ENCODE measurements around the gene DEPDC1B. TPM values are rescaled to one million over a fixed set of nuclear protein-coding genes. Genes with fewer than 3 reads are reported as not detected.
"Not testable (repeated sequence)": the region's sequence is repeated elsewhere in the genome, so short reads cannot be mapped to it uniquely, and the experiment has no call there.

The DEPDC1B gene
- total RNA-seq, 1 experiment from 2014 or later, result 35.0 TPM

DNA sequence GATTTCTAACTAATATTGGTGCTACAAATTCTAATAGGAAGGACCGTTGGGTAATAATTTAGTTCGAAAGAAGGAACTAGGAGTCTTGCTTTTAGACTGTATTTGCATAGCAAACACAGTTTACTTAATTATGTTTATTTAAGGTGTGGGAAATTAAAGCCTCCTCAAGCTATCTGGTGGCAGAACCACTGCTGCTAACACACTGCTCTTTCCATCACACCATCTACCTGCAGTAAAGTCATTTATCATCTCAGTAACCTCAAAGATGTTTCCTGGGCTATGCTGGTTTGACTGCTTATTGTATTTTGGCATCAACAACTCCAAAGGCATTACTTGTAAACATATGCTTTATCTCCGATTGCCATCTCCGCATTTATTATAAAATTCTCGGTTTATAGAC lies 114.3 kb downstream of the DEPDC1B start:
- DNase-seq (ENCODE audit: low spot score), result no peak

DNA sequence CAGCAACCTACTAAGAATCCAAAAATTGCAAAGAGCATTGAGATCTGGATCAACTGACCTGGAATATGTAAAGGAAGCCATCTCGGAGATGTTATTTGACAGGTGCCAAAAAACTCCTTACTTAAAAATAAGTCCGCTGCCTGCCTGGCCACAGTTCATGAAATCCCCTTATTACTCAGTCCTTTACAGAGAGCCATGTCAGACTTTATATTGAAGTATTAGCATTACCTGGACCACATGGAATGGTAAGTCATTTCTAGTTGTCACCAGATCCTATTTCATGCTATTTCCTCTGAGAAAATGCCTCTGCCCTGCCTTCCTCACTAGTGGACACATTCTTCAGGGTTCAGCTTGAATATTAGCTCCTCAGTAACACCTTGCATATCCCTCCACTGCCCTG lies 115.7 kb downstream of the DEPDC1B start:
- no peak for DNase-seq (ENCODE audit: low spot score)

DNA sequence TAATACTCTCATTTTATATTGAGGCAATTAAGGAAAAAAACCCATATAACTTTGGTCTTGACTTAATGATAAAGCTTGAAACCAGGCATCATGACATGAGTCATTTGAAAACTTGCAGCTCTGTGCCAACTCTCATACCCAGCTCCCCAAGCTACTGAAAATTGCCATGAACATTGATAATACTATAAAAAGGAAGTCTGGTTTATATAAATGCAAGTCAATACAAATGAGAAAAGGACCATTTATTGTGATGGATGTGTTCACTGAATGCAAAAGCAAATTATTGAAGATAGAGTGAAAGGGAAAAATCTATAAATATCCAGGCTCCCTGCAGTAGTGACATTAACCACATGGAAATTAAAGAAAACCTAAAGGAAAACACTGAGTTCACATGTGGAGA lies 116.3 kb downstream of the DEPDC1B start:
- no peak for DNase-seq (ENCODE audit: low spot score)

DNA sequence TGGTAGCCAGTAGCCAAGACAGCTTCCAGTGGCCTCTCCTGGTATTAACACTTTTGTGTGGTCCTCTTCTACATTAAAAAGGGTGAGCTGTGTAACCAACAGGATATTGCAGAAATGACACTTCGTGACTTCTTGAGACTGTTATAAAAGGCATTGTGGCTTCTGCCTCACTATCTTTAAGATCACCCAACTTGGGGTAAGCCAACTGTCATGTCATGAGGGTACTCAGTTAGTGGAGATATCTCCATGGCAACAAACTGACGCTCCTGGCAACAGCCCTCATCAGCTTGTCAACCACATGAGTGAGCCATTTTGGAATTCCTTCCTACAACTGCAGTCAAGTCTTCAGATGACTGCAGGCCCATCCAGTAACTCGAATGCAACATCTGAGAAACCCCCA lies 121.7 kb downstream of the DEPDC1B start:
- DNase-seq (ENCODE audit: low spot score), result no peak

DNA sequence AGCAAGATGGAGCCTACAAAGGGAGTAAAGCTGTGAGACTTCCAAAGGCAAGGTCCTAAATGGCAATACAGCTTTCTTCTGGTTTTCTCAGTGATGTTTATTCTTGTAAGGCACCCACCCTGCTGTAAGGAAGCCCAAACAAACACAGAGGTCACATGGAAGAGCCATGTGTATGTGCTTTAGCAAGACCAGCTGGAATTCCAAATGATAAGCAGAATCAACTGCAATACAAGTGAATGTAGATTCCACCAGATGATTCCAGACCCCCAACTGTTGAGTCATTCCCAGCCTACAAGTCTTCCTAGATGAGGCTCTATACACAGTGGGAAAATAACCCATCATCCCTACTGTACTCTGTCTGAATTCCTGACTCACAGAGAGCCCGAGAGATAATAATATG lies 122.8 kb downstream of the DEPDC1B start:
- DNase-seq (ENCODE audit: low spot score), result no peak

DNA sequence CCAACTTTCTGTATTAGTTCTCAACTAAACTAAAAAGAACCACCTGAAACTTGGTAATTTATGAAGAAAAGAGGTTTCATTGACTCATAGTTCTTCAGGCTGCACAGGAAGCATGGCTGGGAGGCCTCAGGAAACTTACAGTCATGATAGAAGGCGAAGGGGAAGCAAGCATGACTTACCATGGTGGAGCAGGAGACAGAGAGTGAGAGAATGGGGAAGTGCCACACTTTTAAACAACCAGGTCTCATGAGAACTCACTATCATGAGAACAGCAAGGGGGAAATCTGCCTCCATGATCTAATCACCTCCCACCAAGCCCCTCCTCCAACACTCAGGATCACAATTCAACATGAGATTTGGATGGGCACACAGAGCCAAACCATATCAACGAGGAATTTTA lies 123.5 kb downstream of the DEPDC1B start:
- no peak for DNase-seq (ENCODE audit: low spot score)

DNA sequence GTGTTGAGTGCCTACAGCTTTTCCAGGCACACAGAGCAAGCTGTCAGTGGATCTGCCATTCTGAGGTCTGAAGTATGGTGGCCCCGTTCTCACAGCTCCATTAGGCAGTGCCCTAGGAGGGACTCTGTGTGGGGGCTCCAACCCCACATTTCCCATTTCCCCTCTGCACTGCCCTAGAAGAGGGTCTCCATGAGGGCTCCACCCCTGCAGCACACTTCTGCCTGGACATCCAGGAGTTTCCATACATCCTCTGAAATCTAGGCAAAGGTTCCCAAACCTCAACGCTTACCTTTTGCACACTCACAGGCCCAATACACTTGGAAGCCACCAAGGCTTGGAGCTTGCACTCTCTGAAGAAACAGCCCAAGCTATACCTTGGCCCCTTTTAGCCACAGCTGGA lies 131.3 kb downstream of the DEPDC1B start:
- no peak for DNase-seq (ENCODE audit: low spot score)

DNA sequence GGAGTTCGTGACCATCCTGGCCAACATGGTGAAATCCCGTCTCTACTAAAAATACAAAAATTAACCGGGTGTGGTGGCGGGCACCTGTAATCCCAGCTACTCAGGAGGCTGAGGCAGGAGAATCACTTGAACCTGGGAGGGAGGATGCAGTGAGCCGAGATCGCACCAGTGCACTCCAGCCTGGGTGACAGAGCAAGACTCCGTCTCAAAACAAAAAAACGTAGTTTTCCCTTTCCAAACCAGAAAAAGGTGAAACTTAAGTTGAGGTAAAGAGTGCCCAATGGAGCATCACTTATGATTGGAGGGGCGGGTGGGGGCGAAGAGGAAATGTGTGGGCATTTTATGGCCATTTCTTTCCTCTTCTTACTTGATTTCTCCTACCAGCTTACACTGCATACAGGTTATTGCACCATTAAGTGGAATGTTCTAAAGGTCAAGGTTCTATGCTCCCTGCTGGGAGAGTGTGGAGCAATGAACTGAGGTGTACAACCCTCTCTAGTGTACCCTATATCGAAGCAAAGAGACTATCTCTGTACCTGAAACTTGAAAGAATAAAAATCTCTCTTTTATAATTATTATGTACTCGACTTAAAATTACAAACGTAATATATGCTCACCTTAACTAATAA lies 136.2 kb downstream of the DEPDC1B start:
- DNase-seq (ENCODE audit: low spot score), result no peak

DNA sequence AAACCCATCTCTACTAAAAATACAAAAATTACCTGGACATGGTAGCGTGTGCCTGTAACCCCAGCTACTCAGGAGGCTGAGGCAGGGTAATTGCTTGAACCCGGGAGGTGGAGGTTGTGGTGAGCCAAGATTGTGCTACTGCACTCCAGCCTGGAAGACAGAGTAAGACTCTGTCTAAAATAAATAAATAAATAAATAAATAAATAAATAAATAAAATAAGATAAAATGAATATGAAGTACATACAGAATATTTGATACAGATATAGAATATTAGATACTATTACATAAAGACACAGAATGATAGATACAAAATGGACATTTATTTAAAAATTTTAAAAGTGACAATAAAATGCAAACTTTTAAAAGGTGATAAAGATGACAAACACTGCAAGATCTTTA lies 146.7 kb downstream of the DEPDC1B start:
- DNase-seq (ENCODE audit: low spot score), result not testable (repeated sequence)

DNA sequence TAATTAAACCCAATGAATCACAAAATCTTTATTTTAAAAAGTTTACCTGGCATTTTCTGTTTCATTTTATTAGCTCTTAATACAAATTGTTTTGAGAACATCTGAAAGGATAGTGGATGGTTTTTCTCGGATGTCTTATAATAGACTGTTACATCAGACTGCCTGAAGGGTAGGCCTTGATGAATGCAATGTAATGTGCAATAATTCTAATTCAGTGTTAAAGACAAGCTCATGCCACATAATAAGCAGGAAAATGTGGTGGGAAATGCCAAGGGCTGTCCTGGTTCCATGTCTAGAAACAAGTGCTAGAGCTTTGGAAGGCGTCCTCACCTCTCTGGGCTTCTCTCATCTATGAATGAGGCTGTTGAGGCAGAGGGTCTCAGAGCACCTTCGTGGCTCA lies 148.1 kb downstream of the DEPDC1B start:
- no peak for DNase-seq (ENCODE audit: low spot score)

DNA sequence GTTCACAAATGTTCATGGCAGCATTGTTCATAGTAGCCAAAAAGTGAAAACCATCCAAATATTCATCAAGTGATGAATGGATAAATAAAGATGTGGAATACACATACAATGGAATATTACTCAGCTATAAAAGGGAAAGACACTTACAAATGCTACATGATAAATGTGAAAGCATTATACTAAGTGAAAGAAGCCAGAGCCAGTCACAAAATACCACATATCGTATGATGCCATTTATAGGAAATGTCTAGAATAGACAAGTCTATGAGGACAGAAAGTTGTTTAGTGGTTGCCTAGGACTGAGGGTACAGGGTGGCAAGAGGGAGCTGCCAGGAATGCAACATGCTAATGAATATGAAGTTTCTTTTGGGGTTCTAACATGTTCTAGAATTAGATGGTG lies 148.7 kb downstream of the DEPDC1B start:
- no peak for DNase-seq (ENCODE audit: low spot score)

DNA sequence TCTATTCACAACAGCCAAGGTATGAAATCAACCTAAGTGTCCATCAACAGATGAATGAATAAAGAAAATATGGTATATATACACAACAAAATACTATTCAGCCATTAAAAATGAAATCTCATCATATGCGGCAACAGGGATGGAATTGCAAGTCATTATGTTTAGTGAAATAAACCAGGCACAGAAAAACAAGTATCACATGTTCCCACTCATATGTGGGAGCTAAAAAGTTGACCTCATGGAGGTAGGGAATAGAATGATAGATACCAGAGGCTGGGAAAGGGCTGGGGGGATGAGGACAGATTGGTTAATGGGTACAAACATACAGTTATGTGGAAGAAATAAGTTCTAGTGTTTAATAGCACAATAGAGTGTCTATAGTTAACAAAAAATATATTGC lies 149.7 kb downstream of the DEPDC1B start:
- DNase-seq (ENCODE audit: low spot score), result no peak

DNA sequence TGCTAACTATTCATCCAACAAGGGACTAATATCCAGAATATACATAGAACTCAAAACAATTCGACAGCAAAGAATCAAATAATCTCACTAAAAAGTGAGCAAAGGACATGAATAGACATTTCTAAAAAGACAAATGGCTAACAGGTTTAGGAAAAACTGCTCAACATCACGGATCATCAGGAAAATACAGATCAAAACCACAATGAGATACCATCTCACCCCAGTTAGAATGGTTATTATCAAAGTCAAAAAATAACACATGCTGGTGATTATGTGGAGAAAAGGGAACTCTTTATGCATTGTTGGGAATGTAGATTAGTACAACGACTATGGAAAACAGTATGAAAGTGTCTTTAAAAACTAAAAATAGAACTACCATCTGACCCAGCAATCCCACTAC lies 150.1 kb downstream of the DEPDC1B start:
- DNase-seq (ENCODE audit: low spot score), result no peak

Other genes starting within 250 kb of the DEPDC1B start
- gene ELOVL7, start 144.1 kb upstream of the DEPDC1B start, total RNA-seq (2014; rRNA removed; shearing (Covaris generic)), result 7.2 and 8.2 TPM in 2 replicates
- gene ERCC8, start 244.9 kb upstream of the DEPDC1B start, total RNA-seq (2014; rRNA removed; shearing (Covaris generic)), result 13.1 and 29.2 TPM in 2 replicates
- 59.5 and 74.3 TPM in 2 replicates for gene NDUFAF2, start 245.0 kb upstream of the DEPDC1B start, total RNA-seq (2014; rRNA removed; shearing (Covaris generic))

Data from A172 (cell line).